ENCODE results near the gene ILKAP. TPM values are rescaled to one million over a fixed set of nuclear protein-coding genes. Genes with fewer than 3 reads are reported as not detected.

Gene ILKAP
- total and polyA plus RNA-seq, 7 experiments from 2014 or later = 40.6 to 126 (median 88.4) TPM

DNA sequence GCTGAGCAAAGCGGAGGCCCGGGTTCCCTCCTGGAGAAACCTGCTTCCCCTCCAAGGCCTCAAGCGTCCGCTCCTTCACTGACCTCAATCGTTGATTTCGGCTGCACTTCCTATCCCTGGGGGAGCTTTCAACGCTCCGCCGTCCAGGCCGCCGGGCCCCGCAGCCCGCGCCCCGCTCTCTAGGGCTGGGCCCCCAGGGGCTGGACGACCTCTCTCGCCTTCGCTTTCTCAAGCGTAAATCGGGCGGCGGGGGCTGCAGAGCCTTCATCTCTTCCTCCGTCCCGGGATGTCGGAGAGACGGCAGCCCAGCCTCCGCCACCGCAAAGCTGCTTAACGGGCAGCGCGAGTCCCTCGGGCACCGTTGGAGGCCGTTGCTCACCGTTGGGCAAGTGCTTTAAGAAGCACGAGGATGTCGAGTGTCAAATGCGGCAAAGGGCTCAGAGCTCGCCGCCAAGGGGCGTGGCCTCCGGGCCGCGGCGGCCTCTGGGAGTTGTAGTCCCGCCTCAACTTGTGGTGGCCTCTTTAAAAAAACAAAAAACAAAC is 27.8 kb upstream of the ILKAP start:
- H3K4me3 ChIP-seq (ENCODE audit: low read length) = peak overlapping the region; percentile 66
- no peaks in the 10 kb centered on the region for H3K9me3 ChIP-seq (ENCODE audit: control insufficient read depth in 2 of 3, low read length in 3 of 3)
- peaks cover 0 to 6% (median 0%) of the 10 kb centered on the region in 11 donors for H3K9me3 Mint-ChIP-seq
- H3K4me3 Mint-ChIP-seq = peak overlapping the region; percentile 70 to 91 (median 86)
- peaks cover 0 to 6% (median 0%) of the 10 kb centered on the region in 3 experiments for H3K36me3 ChIP-seq (ENCODE audit: control insufficient read depth in 2 of 3, insufficient read depth in 3 of 3, low read length in 3 of 3)
- DNase-seq (peak; percentile 37 to 84 (median 76)), ATAC-seq (peak; percentile 94)
- peaks cover 14 to 33% (median 26%) of the 10 kb centered on the region in 7 donors for H3K4me1 Mint-ChIP-seq
- H3K36me3 Mint-ChIP-seq = peaks cover 0 to 10% (median 5%) of the 10 kb centered on the region in 5 donors
- POLR2A ChIA-PET = interaction anchor here (0.6 to 2.8 kb wide), 2 partner anchors 28 to 58 kb away, joined by 3 to 17 read pairs; partner anchors contain the start of gene ILKAP
- peaks cover 0 to 5% of the 10 kb centered on the region in 2 donors for H3K27me3 ChIP-seq (ENCODE audit: control insufficient read depth in 2 of 2, insufficient read depth in 2 of 2, low read length in 2 of 2)
- peak overlapping the region in 7 of 9 donors; percentile 39 to 86 (median 76) for H3K27ac Mint-ChIP-seq
- peaks cover 11 to 63% (median 16%) of the 10 kb centered on the region in 5 donors for H3K27me3 Mint-ChIP-seq
- peaks cover 5 to 8% of the 10 kb centered on the region in 2 donors for H3K4me1 ChIP-seq (ENCODE audit: control insufficient read depth in 2 of 2, insufficient read depth in 2 of 2, low read length in 2 of 2)
- H3K27ac ChIP-seq (ENCODE audit: low read depth, low read length) = peak overlapping the region; percentile 31
- CTCF ChIA-PET = no interaction called here
- intact Hi-C loops (cut with micrococcal nuclease) = loop anchor here (1.0 to 5.0 kb wide), 5 partner anchors 9 to 264 kb away; partner anchors contain the start of genes HES6 (in 2 of the 2), ILKAP (in 2 of the 2), PER2 (in 1 of the 2) and UBE2F (in 1 of the 2)

DNA sequence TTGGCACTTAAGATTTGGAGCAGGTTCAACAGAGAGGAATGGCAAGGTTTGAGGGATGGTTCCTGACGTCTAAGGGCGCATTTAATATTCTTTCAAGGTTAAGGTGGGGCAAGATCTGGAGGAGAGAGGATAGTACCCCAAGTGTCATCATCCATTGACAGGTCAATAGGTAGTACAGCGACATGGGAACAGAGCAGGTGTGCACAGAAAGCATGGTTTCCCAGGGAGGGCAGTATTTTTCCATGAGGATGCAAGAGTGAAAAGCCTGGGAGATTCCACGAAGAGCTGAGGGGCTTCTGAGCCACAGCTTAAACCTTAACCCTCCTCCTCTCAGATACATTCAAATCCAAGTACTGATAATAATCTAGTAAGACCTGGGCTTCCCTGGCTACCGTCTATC is 27.2 kb upstream of the ILKAP start:
- peaks cover 0 to 7% (median 0%) of the 10 kb centered on the region in 3 experiments for H3K36me3 ChIP-seq (ENCODE audit: control insufficient read depth in 2 of 3, insufficient read depth in 3 of 3, low read length in 3 of 3)
- no peak for ATAC-seq
- Mint-ChIP-seq H3K27ac (peak overlapping the region in 3 of 9 donors; percentile 31 to 58 (median 37)), H3K9me3 (peaks cover 0 to 6% (median 0%) of the 10 kb centered on the region in 11 donors), H3K4me3 (peak overlapping the region; percentile 45 to 91 (median 86)), H3K4me1 (peaks cover 14 to 33% (median 25%) of the 10 kb centered on the region in 7 donors), H3K27me3 (peaks cover 5 to 56% (median 10%) of the 10 kb centered on the region in 5 donors), H3K36me3 (peaks cover 0 to 10% (median 5%) of the 10 kb centered on the region in 5 donors)
- H3K27ac ChIP-seq (ENCODE audit: low read depth, low read length) = no peak overlapping the region
- H3K27me3 ChIP-seq (ENCODE audit: control insufficient read depth in 2 of 2, insufficient read depth in 2 of 2, low read length in 2 of 2) = peaks cover 0 to 4% of the 10 kb centered on the region in 2 donors
- ChIA-PET CTCF (no interaction called here), POLR2A (interaction anchor here (2.8 kb wide), 1 partner anchor 28 kb away, joined by 17 read pairs; the partner anchor contains the start of gene ILKAP)
- peak overlapping the region; percentile 66 for H3K4me3 ChIP-seq (ENCODE audit: low read length)
- DNase-seq = no peak
- no peaks in the 10 kb centered on the region for H3K9me3 ChIP-seq (ENCODE audit: control insufficient read depth in 2 of 3, low read length in 3 of 3)
- peaks cover 5 to 8% of the 10 kb centered on the region in 2 donors for H3K4me1 ChIP-seq (ENCODE audit: control insufficient read depth in 2 of 2, insufficient read depth in 2 of 2, low read length in 2 of 2)
- intact Hi-C loops (cut with micrococcal nuclease) = loop anchor here (1.0 to 5.0 kb wide), 5 partner anchors 10 to 263 kb away; partner anchors contain the start of genes HES6 (in 2 of the 2), ILKAP (in 2 of the 2), PER2 (in 1 of the 2) and UBE2F (in 1 of the 2)

DNA sequence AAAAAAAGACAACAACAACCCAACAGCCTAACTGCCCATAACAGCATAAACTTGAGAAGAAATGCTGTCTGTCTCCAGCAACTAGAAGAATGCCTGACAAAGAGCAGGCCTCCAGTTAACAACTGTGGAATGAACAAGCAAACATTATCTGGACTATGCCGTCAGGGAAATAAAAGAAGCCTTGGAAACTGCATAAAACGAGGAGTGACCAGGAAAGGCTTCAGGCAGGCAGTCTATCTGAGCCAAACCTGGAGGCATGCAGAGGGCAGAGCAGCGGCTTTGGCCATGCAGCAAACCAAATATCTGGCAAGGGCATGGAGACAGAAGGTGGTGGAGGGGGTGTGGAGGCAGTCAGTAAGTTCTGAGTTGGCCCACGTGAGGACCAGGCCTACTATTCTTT is 25.2 kb upstream of the ILKAP start:
- Histone ChIP-seq H3K27ac (ENCODE audit: low read depth, low read length) (no peak overlapping the region), H3K4me3 (ENCODE audit: low read length) (no peak overlapping the region), H3K9me3 (ENCODE audit: control insufficient read depth in 2 of 3, low read length in 3 of 3) (no peaks in the 10 kb centered on the region), H3K27me3 (ENCODE audit: control insufficient read depth in 2 of 2, insufficient read depth in 2 of 2, low read length in 2 of 2) (no peaks in the 10 kb centered on the region), H3K36me3 (ENCODE audit: control insufficient read depth in 2 of 3, insufficient read depth in 3 of 3, low read length in 3 of 3) (peaks cover 0 to 15% (median 0%) of the 10 kb centered on the region in 3 experiments), H3K4me1 (ENCODE audit: control insufficient read depth in 2 of 2, insufficient read depth in 2 of 2, low read length in 2 of 2) (peaks cover 5 to 8% of the 10 kb centered on the region in 2 donors)
- no peak overlapping the region for H3K27ac Mint-ChIP-seq
- intact Hi-C loops (cut with micrococcal nuclease) = no loop called here
- peaks cover 14 to 29% (median 21%) of the 10 kb centered on the region in 7 donors for H3K4me1 Mint-ChIP-seq
- peaks cover 0 to 13% (median 5%) of the 10 kb centered on the region in 5 donors for H3K36me3 Mint-ChIP-seq
- H3K27me3 Mint-ChIP-seq = peaks cover 0 to 44% (median 3%) of the 10 kb centered on the region in 5 donors
- ChIA-PET CTCF (interaction anchor here (0.5 to 0.6 kb wide), 2 partner anchors 30 to 905 kb away, joined by 3 to 4 read pairs; no protein-coding TSS in a partner anchor), POLR2A (no interaction called here)
- ATAC-seq (no peak), DNase-seq (no peak)
- H3K4me3 Mint-ChIP-seq = no peak overlapping the region
- H3K9me3 Mint-ChIP-seq = peaks cover 0 to 2% (median 0%) of the 10 kb centered on the region in 11 donors

DNA sequence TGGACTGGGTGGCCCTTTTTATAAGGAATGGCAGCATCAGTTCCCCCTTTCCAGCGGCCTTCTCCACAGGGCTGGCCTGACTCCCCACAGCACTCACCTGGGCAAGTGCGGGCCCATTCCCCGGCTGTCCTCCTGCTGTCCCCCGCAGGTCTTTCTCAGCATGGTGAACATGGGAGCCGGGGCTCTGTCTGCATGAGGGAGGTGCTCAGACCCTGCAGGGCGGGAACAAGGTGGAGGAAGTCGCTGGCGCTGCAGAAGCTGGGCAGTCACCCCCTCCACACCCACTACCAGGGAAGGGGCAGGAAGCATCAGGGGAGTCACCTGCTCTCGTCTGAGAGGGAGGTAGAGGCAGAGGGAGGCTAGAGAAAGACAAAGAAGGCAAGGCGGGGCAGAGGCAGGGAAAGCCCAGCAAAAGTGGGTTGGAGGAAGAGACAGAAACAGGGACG is 24.1 kb upstream of the ILKAP start:
- POLR2A ChIA-PET = no interaction called here
- intact Hi-C loops (cut with micrococcal nuclease) = no loop called here
- Mint-ChIP-seq H3K9me3 (no peaks in the 10 kb centered on the region), H3K27me3 (peaks cover 0 to 35% (median 0%) of the 10 kb centered on the region in 5 donors), H3K4me3 (peak overlapping the region in 1 of 10 donors; percentile 68), H3K4me1 (peaks cover 14 to 24% (median 19%) of the 10 kb centered on the region in 7 donors), H3K36me3 (peaks cover 0 to 13% (median 5%) of the 10 kb centered on the region in 5 donors), H3K27ac (peak overlapping the region in 2 of 9 donors; percentile 53 to 58)
- DNase-seq (no peak), ATAC-seq (no peak)
- H3K27me3 ChIP-seq (ENCODE audit: control insufficient read depth in 2 of 2, insufficient read depth in 2 of 2, low read length in 2 of 2) = no peaks in the 10 kb centered on the region
- H3K9me3 ChIP-seq (ENCODE audit: control insufficient read depth in 2 of 3, low read length in 3 of 3) = no peaks in the 10 kb centered on the region
- no peak overlapping the region for H3K4me3 ChIP-seq (ENCODE audit: low read length)
- no peak overlapping the region for H3K27ac ChIP-seq (ENCODE audit: low read depth, low read length)
- H3K36me3 ChIP-seq (ENCODE audit: control insufficient read depth in 2 of 3, insufficient read depth in 3 of 3, low read length in 3 of 3) = peaks cover 0 to 15% (median 0%) of the 10 kb centered on the region in 3 experiments
- H3K4me1 ChIP-seq (ENCODE audit: control insufficient read depth in 2 of 2, insufficient read depth in 2 of 2, low read length in 2 of 2) = peaks cover 5 to 8% of the 10 kb centered on the region in 2 donors
- CTCF ChIA-PET = no interaction called here

DNA sequence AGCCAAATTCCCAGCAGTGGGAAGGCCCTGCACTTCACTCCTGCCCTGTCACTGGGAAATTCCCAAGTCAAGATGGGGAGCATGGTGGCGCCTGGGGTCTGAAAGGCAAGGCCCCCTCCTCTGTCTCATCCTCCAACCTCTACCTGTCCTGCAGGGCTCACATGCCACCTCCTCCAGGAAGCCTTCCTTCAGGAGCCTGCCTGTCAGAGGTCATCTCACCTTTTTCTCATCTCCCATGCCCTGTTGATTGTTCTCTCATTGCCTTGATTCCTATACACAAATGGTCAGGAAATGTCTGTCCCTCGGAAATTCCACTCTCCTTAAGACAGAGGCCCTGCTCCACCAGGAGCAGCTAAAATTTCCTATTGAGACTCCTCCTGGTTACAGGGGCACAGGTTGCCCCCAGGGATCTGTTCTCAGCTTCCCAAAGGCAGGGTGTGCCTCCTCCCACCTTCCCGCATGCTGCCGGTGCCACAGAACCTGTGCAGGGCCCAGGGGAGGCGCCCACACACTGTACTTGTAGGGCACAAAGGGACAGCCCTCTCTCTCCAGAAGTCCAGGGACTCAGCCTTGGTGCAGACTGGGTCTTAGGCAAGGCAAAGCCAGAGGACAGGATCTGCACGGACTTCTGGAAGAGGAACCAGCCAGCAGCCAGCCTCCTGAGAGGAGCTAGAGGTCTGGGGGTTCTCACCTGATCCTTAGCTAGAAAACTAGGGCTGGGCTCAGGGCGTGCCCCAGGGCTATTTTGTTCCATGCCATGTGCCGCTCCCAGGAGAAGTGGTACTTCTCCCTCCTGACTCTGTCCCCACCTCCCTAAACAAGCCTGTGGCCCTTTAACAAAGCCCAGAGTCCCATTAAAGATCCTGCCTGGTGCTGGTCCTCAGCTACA is 23.4 kb upstream of the ILKAP start:
- H3K27ac ChIP-seq (ENCODE audit: low read depth, low read length) = no peak overlapping the region
- CTCF ChIA-PET = no interaction called here
- Mint-ChIP-seq H3K4me3 (no peak overlapping the region), H3K4me1 (peaks cover 14 to 21% (median 18%) of the 10 kb centered on the region in 7 donors), H3K27me3 (peaks cover 0 to 28% (median 0%) of the 10 kb centered on the region in 5 donors), H3K36me3 (peaks cover 0 to 13% (median 5%) of the 10 kb centered on the region in 5 donors), H3K27ac (no peak overlapping the region), H3K9me3 (no peaks in the 10 kb centered on the region)
- intact Hi-C loops (cut with micrococcal nuclease) = no loop called here
- no peaks in the 10 kb centered on the region for H3K9me3 ChIP-seq (ENCODE audit: control insufficient read depth in 2 of 3, low read length in 3 of 3)
- H3K27me3 ChIP-seq (ENCODE audit: control insufficient read depth in 2 of 2, insufficient read depth in 2 of 2, low read length in 2 of 2) = no peaks in the 10 kb centered on the region
- POLR2A ChIA-PET = no interaction called here
- H3K4me1 ChIP-seq (ENCODE audit: control insufficient read depth in 2 of 2, insufficient read depth in 2 of 2, low read length in 2 of 2) = peaks cover 5 to 8% of the 10 kb centered on the region in 2 donors
- H3K36me3 ChIP-seq (ENCODE audit: control insufficient read depth in 2 of 3, insufficient read depth in 3 of 3, low read length in 3 of 3) = peaks cover 0 to 15% (median 0%) of the 10 kb centered on the region in 3 experiments
- ATAC-seq = no peak
- no peak for DNase-seq
- no peak overlapping the region for H3K4me3 ChIP-seq (ENCODE audit: low read length)
